HEK293 (cell line): ENCODE measurements around the gene NPAS2.

Experiments
- CTCF ChIA-PET: fragments of 350-600 bp; formaldehyde crosslinking; extraction: SDS; loops from one replicate; lab custom pipeline; 2021; ENCODE audit warnings: antibody characterized with exemption; lab: Yijun Ruan, JAX
- POLR2A ChIA-PET: fragments of 300-600 bp; formaldehyde crosslinking; extraction: SDS; loops from one replicate; lab custom pipeline; 2020; ENCODE audit warnings: antibody characterized with exemption, inconsistent platforms; lab: Yijun Ruan, JAX
- H3K27ac ChIP-seq: fragments of 200-500 bp; sonication (Bioruptor generic); 2 replicates; pipeline ENCODE4 v1.5.1; 2014; ENCODE audit warnings: low read depth, low read length, control low read depth, inconsistent platforms; ENCODE audit errors: extremely low read depth
- H3K36me3 ChIP-seq, 2 experiments: fragments of 200-500 bp in 1 of 2; sonication (Bioruptor generic) in 1 of 2; 1 replicate in 1 of 2; 2 replicates in 1 of 2; pipeline ENCODE4 v1.5.1; 2014 to 2017; ENCODE audit warnings: inconsistent platforms in 2 of 2, low read length in 2 of 2; ENCODE audit not compliant: control insufficient read depth in 2 of 2, insufficient read depth in 1 of 2
- H3K4me1 ChIP-seq: fragments of 200-500 bp; sonication (Bioruptor generic); 2 replicates; pipeline ENCODE4 v1.5.1; 2014; ENCODE audit warnings: mild to moderate bottlenecking, low read length, inconsistent platforms; ENCODE audit not compliant: control insufficient read depth, insufficient read depth
- H3K4me3 ChIP-seq: 2 replicates; pipeline ENCODE4 v1.5.1; 2011; ENCODE audit warnings: low read depth, mild to moderate bottlenecking, control low read depth, low read length, moderate library complexity
- H3K9me3 ChIP-seq: fragments of 200-500 bp; sonication (Bioruptor generic); 2 replicates; pipeline ENCODE4 v1.5.1; 2014; ENCODE audit warnings: low read depth, low read length, inconsistent platforms; ENCODE audit not compliant: control insufficient read depth, insufficient read depth
- AEBP2 ChIP-seq: fragments of 450-650 bp; formaldehyde crosslinking; IDR thresholded peaks from 2 replicates; pipeline ENCODE4 v1.5.1; 2016; ENCODE audit warnings: missing biosample characterization, missing genetic modification characterization, borderline replicate concordance
- GLI2 ChIP-seq: fragments of 450-650 bp; formaldehyde crosslinking; IDR thresholded peaks from 2 replicates; pipeline ENCODE4; 2017; ENCODE audit warnings: missing biosample characterization, missing genetic modification characterization, low read depth, borderline replicate concordance
- HOXA7 ChIP-seq: sonication (generic); formaldehyde crosslinking; IDR thresholded peaks from 2 replicates; pipeline ENCODE4 v1.8.1; 2022; ENCODE audit warnings: missing genetic modification reagents, borderline replicate concordance
- INSM2 ChIP-seq: fragments of 450-650 bp; formaldehyde crosslinking; IDR thresholded peaks from 2 replicates; pipeline ENCODE4 v1.5.1; 2016; ENCODE audit warnings: missing biosample characterization, missing genetic modification characterization
- KLF16 ChIP-seq: fragments of 450-650 bp; formaldehyde crosslinking; IDR thresholded peaks from 2 replicates; pipeline ENCODE4 v1.5.1; 2017; ENCODE audit warnings: missing biosample characterization, missing genetic modification characterization
- PRDM10 ChIP-seq: fragments of 450-650 bp; formaldehyde crosslinking; IDR thresholded peaks from 2 replicates; pipeline ENCODE4 v1.5.1; 2016; ENCODE audit warnings: missing biosample characterization, missing genetic modification characterization
- SCRT2 ChIP-seq: fragments of 450-650 bp; formaldehyde crosslinking; IDR thresholded peaks from 2 replicates; pipeline ENCODE4 v1.5.1; 2016; ENCODE audit warnings: missing biosample characterization, missing genetic modification characterization
- ZBTB1 ChIP-seq: fragments of 450-650 bp; formaldehyde crosslinking; IDR thresholded peaks from 2 replicates; pipeline ENCODE4 v1.5.1; 2016; ENCODE audit warnings: missing biosample characterization, missing genetic modification characterization
- ZBTB17 ChIP-seq: fragments of 450-650 bp; formaldehyde crosslinking; IDR thresholded peaks from 2 replicates; pipeline ENCODE4 v1.5.1; 2016; ENCODE audit warnings: missing biosample characterization, missing genetic modification characterization
- ZFP3 ChIP-seq: fragments of 450-650 bp; formaldehyde crosslinking; IDR thresholded peaks from 2 replicates; pipeline ENCODE4 v1.5.1; 2016; ENCODE audit warnings: low read depth, missing biosample characterization, missing genetic modification characterization
- ZFP37 ChIP-seq: fragments of 450-650 bp; formaldehyde crosslinking; IDR thresholded peaks from 2 replicates; pipeline ENCODE4 v1.5.1; 2016; ENCODE audit warnings: missing biosample characterization, missing genetic modification characterization
- ZIC2 ChIP-seq: fragments of 450-650 bp; formaldehyde crosslinking; IDR thresholded peaks from 2 replicates; pipeline ENCODE4 v1.5.1; 2016; ENCODE audit warnings: missing biosample characterization, missing genetic modification characterization
- ZNF138 ChIP-seq: fragments of 450-650 bp; formaldehyde crosslinking; IDR thresholded peaks from 2 replicates; pipeline ENCODE4 v1.5.1; 2016; ENCODE audit warnings: missing biosample characterization, missing genetic modification characterization, borderline replicate concordance
- ZNF146 ChIP-seq: fragments of 450-650 bp; formaldehyde crosslinking; IDR thresholded peaks from 2 replicates; pipeline ENCODE4 v1.5.1; 2016; ENCODE audit warnings: missing biosample characterization, missing genetic modification characterization
- ZNF23 ChIP-seq: fragments of 450-650 bp; formaldehyde crosslinking; IDR thresholded peaks from 2 replicates; pipeline ENCODE4 v1.5.1; 2016; ENCODE audit warnings: missing biosample characterization, missing genetic modification characterization, borderline replicate concordance
- ZNF658 ChIP-seq: fragments of 450-650 bp; formaldehyde crosslinking; IDR thresholded peaks from 2 replicates; pipeline ENCODE4; 2016; ENCODE audit warnings: missing biosample characterization, missing genetic modification characterization
- ZNF660 ChIP-seq: fragments of 450-650 bp; IDR thresholded peaks from 2 replicates; pipeline ENCODE4 v1.5.1; 2018; ENCODE audit warnings: missing biosample characterization, mild to moderate bottlenecking, missing genetic modification characterization
- ZNF704 ChIP-seq: fragments of 450-650 bp; formaldehyde crosslinking; IDR thresholded peaks from 2 replicates; pipeline ENCODE4 v1.5.1; 2016; ENCODE audit warnings: missing biosample characterization, missing genetic modification characterization
- ZNF768 ChIP-seq: fragments of 450-650 bp; formaldehyde crosslinking; IDR thresholded peaks from 2 replicates; pipeline ENCODE4 v1.5.1; 2018; ENCODE audit warnings: missing biosample characterization, mild to moderate bottlenecking, missing genetic modification characterization
- ZNF830 ChIP-seq: fragments of 450-650 bp; IDR thresholded peaks from 2 replicates; pipeline ENCODE4 v1.5.0; 2018; ENCODE audit warnings: missing biosample characterization, missing genetic modification characterization, low read depth, mild to moderate bottlenecking, moderate library complexity
- ZSCAN5A ChIP-seq: fragments of 450-650 bp; formaldehyde crosslinking; IDR thresholded peaks from 2 replicates; pipeline ENCODE4 v1.5.1; 2016; ENCODE audit warnings: missing biosample characterization, missing genetic modification characterization

The NPAS2 gene

GRCh38 chr2:100959225-100959880 is 139.4 kb downstream of the NPAS2 start:
- ChIA-PET CTCF (interaction anchor here (0.8 to 1.5 kb wide), 3 partner anchors 192 to 349 kb away, joined by 3 to 8 read pairs (median 3); no protein-coding TSS in a partner anchor), POLR2A (no interaction called here)
- H3K4me1 ChIP-seq, result no peaks in the 10 kb centered on the region
- no peaks in the 10 kb centered on the region for H3K9me3 ChIP-seq
- TF ChIP-seq GLI2 (tag by site-specific recombination), result no peak
- TF ChIP-seq ZNF658 (tag by site-specific recombination), result no peak
- TF ChIP-seq ZIC2 (tag by site-specific recombination), result no peak
- TF ChIP-seq PRDM10 (tag by site-specific recombination), result no peak
- TF ChIP-seq ZNF138 (tag by site-specific recombination), result no peak
- no peak for TF ChIP-seq AEBP2 (tag by site-specific recombination)
- H3K27ac ChIP-seq, result no peak overlapping the region
- H3K4me3 ChIP-seq, result no peak overlapping the region
- no peaks in the 10 kb centered on the region for H3K36me3 ChIP-seq

GRCh38 chr2:100960688-100961087 is 140.7 kb downstream of the NPAS2 start:
- peak; percentile 59 for TF ChIP-seq SCRT2
- no peak for TF ChIP-seq ZFP3 (tag by site-specific recombination)
- TF ChIP-seq, all 188 proteins: peak for 1
- Histone ChIP-seq H3K4me3 (no peak overlapping the region), H3K27ac (no peak overlapping the region), H3K9me3 (no peaks in the 10 kb centered on the region), H3K36me3 (no peaks in the 10 kb centered on the region), H3K4me1 (no peaks in the 10 kb centered on the region)
- POLR2A ChIA-PET, result interaction anchor here (0.5 to 0.7 kb wide), 2 partner anchors 24 to 41 kb away, joined by 3 to 7 read pairs; partner anchors contain the start of gene RPL31
- CTCF ChIA-PET, result no interaction called here

- no peak overlapping the region for H3K27ac ChIP-seq
- ChIA-PET POLR2A (no interaction called here), CTCF (no interaction called here)
- TF ChIP-seq ZNF23 (tag by site-specific recombination) (no peak), ZBTB17 (no peak), ZSCAN5A (no peak), ZFP37 (tag by site-specific recombination) (no peak), ZNF146 (tag by site-specific recombination) (no peak), ZBTB1 (tag by site-specific recombination) (no peak), KLF16 (tag by site-specific recombination) (no peak), ZNF660 (no peak), ZNF830 (tag by site-specific recombination) (no peak), INSM2 (tag by site-specific recombination) (no peak), HOXA7 (no peak), ZNF704 (tag by site-specific recombination) (no peak), ZNF768 (tag by site-specific recombination) (no peak)
These were observed 142.6 kb downstream of the NPAS2 start for GRCh38 chr2:100962366-100963025.

More at GRCh38 chr2:100962366-100963025, 142.6 kb downstream of the NPAS2 start:
- Histone ChIP-seq H3K9me3 (no peaks in the 10 kb centered on the region), H3K4me1 (no peaks in the 10 kb centered on the region), H3K36me3 (no peaks in the 10 kb centered on the region; a peak in 1 of 3 replicates), H3K4me3 (no peak overlapping the region)
